CD14-positive monocyte (primary cell): ENCODE measurements around the gene EDDM13. TPM values are rescaled to one million over a fixed set of nuclear protein-coding genes. Genes with fewer than 3 reads are reported as not detected.

ENCODE experiments used
- DNase-seq, 3 donors: peaks; one replicate each; pipeline ENCODE4 v3.0.0-alpha.2; 2011 to 2022
- H2AFZ ChIP-seq: 2 replicates; pipeline ENCODE4 v1.6.0; 2012; ENCODE audit warnings: mild to moderate bottlenecking, low read depth, low read length, inconsistent platforms; ENCODE audit not compliant: insufficient read depth, poor library complexity, severe bottlenecking
- H3K27ac ChIP-seq, 2 donors: 1 replicate in 1 of 2; 2 replicates in 1 of 2; pipeline ENCODE4 v1.5.1; 2012 to 2013; ENCODE audit warnings: low read length in 2 of 2, control low read depth in 1 of 2, inconsistent platforms in 1 of 2, low read depth in 1 of 2, mild to moderate bottlenecking in 1 of 2
- H3K27me3 ChIP-seq, 2 donors: one replicate each; pipeline versions ENCODE4 v1.6.0 to v1.6.1; 2011 to 2013; ENCODE audit warnings: low read length in 2 of 2; ENCODE audit not compliant: control insufficient read depth in 2 of 2, insufficient read depth in 2 of 2
- H3K36me3 ChIP-seq, 2 donors: replicated peaks in 1 of 2; 1 replicate in 1 of 2; 2 replicates in 1 of 2; pipeline versions ENCODE4 v1.5.1 to v1.6.1; 2012 to 2013; ENCODE audit warnings: low read length in 2 of 2, control low read depth in 1 of 2, inconsistent platforms in 1 of 2, mild to moderate bottlenecking in 1 of 2; ENCODE audit not compliant: insufficient read depth in 2 of 2, control insufficient read depth in 1 of 2
- H3K4me1 ChIP-seq, 2 donors: 1 replicate in 1 of 2; 2 replicates in 1 of 2; pipeline versions ENCODE4 v1.5.1 to v1.6.1; 2012 to 2013; ENCODE audit warnings: low read length in 2 of 2, control low read depth in 1 of 2, inconsistent platforms in 1 of 2, mild to moderate bottlenecking in 1 of 2, moderate library complexity in 1 of 2; ENCODE audit not compliant: insufficient read depth in 2 of 2, control insufficient read depth in 1 of 2
- H3K4me2 ChIP-seq: replicated peaks from 2 replicates; pipeline ENCODE3; 2012; ENCODE audit warnings: low read length, moderate library complexity, mild to moderate bottlenecking; ENCODE audit not compliant: poor library complexity, severe bottlenecking; ENCODE audit errors: extremely low read depth
- H3K4me3 ChIP-seq, 3 experiments: fragments of 200-600 bp in 1 of 3; sonication (generic) in 1 of 3; replicated peaks in 1 of 3; 1 replicate in 2 of 3; 2 replicates in 1 of 3; pipeline ENCODE4 v1.5.1; 2011 to 2013; ENCODE audit warnings: low read length in 3 of 3, mild to moderate bottlenecking in 3 of 3, control low read depth in 2 of 3, low read depth in 2 of 3, inconsistent platforms in 1 of 3, moderate library complexity in 1 of 3
- H3K79me2 ChIP-seq: 2 replicates; pipeline ENCODE4 v1.6.0; 2012; ENCODE audit warnings: mild to moderate bottlenecking, control low read depth, inconsistent platforms, low read length, moderate library complexity; ENCODE audit not compliant: insufficient read depth
- H3K9ac ChIP-seq: 2 replicates; pipeline ENCODE4 v1.6.0; 2017; ENCODE audit warnings: low read length, mild to moderate bottlenecking; ENCODE audit not compliant: insufficient read depth, poor library complexity, severe bottlenecking
- H3K9me3 ChIP-seq, 2 donors: replicated peaks in 1 of 2; 1 replicate in 1 of 2; 2 replicates in 1 of 2; pipeline versions ENCODE4 v1.5.1 to v1.6.1; 2012 to 2013; ENCODE audit warnings: low read length in 2 of 2, control low read depth in 1 of 2; ENCODE audit not compliant: control insufficient read depth in 1 of 2, insufficient read depth in 1 of 2
- H4K20me1 ChIP-seq: 2 replicates; pipeline ENCODE4 v1.6.0; 2012; ENCODE audit warnings: mild to moderate bottlenecking, low read length, control low read depth, moderate library complexity; ENCODE audit not compliant: insufficient read depth
- H3K27ac Mint-ChIP-seq, 7 donors: one replicate each; pipeline ENCODE4 v1.8.0; 2020; ENCODE audit warnings: mild to moderate bottlenecking in 7 of 7, mixed read lengths in 7 of 7, moderate library complexity in 6 of 7, inconsistent platforms in 2 of 7
- H3K27me3 Mint-ChIP-seq, 3 donors: one replicate each; pipeline ENCODE4 v1.8.0; 2021 to 2022; ENCODE audit warnings: low read depth in 3 of 3, mild to moderate bottlenecking in 3 of 3, mixed read lengths in 3 of 3, moderate library complexity in 3 of 3, inconsistent platforms in 1 of 3
- H3K36me3 Mint-ChIP-seq, 2 donors: one replicate each; pipeline ENCODE4 v1.8.0; 2020; ENCODE audit warnings: mixed read lengths in 2 of 2, inconsistent platforms in 1 of 2, mild to moderate bottlenecking in 1 of 2
- H3K4me1 Mint-ChIP-seq: one replicate; pipeline ENCODE4 v1.8.0; 2020; ENCODE audit warnings: mild to moderate bottlenecking, mixed read lengths
- H3K4me3 Mint-ChIP-seq, 2 donors: one replicate each; pipeline ENCODE4 v1.8.0; 2020; ENCODE audit warnings: mild to moderate bottlenecking in 2 of 2, mixed read lengths in 2 of 2, moderate library complexity in 1 of 2
- H3K9me3 Mint-ChIP-seq, 7 donors: one replicate each; pipeline ENCODE4 v1.8.0; 2020 to 2022; ENCODE audit warnings: mixed read lengths in 7 of 7, mild to moderate bottlenecking in 6 of 7, moderate library complexity in 6 of 7, inconsistent platforms in 2 of 7
- WGBS: methylation state at CpG from one replicate; pipeline ENCODE4 v1.1.5; 2013; ENCODE audit warnings: missing lambda C conversion rate; ENCODE audit not compliant: insufficient coverage; 5-methylcytosine and 5-hydroxymethylcytosine counted together
- intact Hi-C, 2 donors: fragments of 100-400 bp; cut with micrococcal nuclease; formaldehyde crosslinking; loops; one replicate each; pipeline versions ENCODE4 v1.15.0 to v1.15.1; 2023
- polyA plus RNA-seq, 3 donors: library from polyadenylated mRNA; depleted of rRNA in 1 of 3; unstranded in 2 of 3; stranded (reverse) in 1 of 3; fragments of 300-500 nt in 2 of 3; fragments of >200 nt in 1 of 3; fragmentation: Illumina TruSeq in 2 of 3; gene quantifications; 1 replicate in 2 of 3; 2 replicates in 1 of 3; pipeline ENCODE4 v1.2.3, GENCODE V29; 2012 to 2021
- TF ChIP-seq, protein P1 (sequence below): fragments of 200-600 bp; IDR thresholded peaks from one replicate; pipeline ENCODE4 v1.8.0; 2022; ENCODE audit warnings: antibody characterized with exemption, mild to moderate bottlenecking

Gene EDDM13
- polyA plus RNA-seq, 3 donors, result 0.25 to 0.70 (median 0.61) TPM

- Mint-ChIP-seq H3K27ac (peak overlapping the region; percentile 26 to 98 (median 70)), H3K4me1 (peaks cover 38% of the 10 kb centered on the region), H3K9me3 (peaks cover 0 to 2% (median 0%) of the 10 kb centered on the region in 7 donors), H3K36me3 (peaks cover 30 to 35% of the 10 kb centered on the region in 2 donors), H3K4me3 (no peak overlapping the region), H3K27me3 (peaks cover 0 to 1% (median 0%) of the 10 kb centered on the region in 3 donors)
- Histone ChIP-seq H3K9me3 (no peaks in the 10 kb centered on the region), H3K9ac (no peak overlapping the region), H2AFZ (no peak overlapping the region), H3K4me2 (no peak overlapping the region), H3K27me3 (no peaks in the 10 kb centered on the region), H3K4me1 (peaks cover 32 to 43% of the 10 kb centered on the region in 2 donors), H3K4me3 (no peak overlapping the region), H3K27ac (peak overlapping the region in 1 of 2 donors; percentile 96), H3K79me2 (peaks cover 48% of the 10 kb centered on the region), H3K36me3 (peaks cover 9 to 26% of the 10 kb centered on the region in 2 donors), H4K20me1 (no peaks in the 10 kb centered on the region)
- DNase-seq, result no peak
- WGBS, result 73% methylated on average over 4 of the region's 10 CpGs
- TF ChIP-seq, protein P1, sequence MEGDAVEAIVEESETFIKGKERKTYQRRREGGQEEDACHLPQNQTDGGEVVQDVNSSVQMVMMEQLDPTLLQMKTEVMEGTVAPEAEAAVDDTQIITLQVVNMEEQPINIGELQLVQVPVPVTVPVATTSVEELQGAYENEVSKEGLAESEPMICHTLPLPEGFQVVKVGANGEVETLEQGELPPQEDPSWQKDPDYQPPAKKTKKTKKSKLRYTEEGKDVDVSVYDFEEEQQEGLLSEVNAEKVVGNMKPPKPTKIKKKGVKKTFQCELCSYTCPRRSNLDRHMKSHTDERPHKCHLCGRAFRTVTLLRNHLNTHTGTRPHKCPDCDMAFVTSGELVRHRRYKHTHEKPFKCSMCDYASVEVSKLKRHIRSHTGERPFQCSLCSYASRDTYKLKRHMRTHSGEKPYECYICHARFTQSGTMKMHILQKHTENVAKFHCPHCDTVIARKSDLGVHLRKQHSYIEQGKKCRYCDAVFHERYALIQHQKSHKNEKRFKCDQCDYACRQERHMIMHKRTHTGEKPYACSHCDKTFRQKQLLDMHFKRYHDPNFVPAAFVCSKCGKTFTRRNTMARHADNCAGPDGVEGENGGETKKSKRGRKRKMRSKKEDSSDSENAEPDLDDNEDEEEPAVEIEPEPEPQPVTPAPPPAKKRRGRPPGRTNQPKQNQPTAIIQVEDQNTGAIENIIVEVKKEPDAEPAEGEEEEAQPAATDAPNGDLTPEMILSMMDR, result no peak
- intact Hi-C loops, result loop anchor here (5.0 kb wide), 1 partner anchor 41 kb away; the partner anchor contains the start of gene EDDM13 (in 2 of the 2)
Measured at GRCh38 chr19:56312787-56313657, 40.5 kb downstream of the EDDM13 start.

GRCh38 chr19:56314018-56314380 is 41.5 kb downstream of the EDDM13 start:
- Histone ChIP-seq H3K27ac (peak overlapping the region; percentile 84 to 96), H2AFZ (peak overlapping the region; percentile 83), H3K27me3 (no peaks in the 10 kb centered on the region), H3K4me1 (peaks cover 41 to 53% of the 10 kb centered on the region in 2 donors), H4K20me1 (no peaks in the 10 kb centered on the region), H3K9ac (peak overlapping the region; percentile 88), H3K4me3 (peak overlapping the region; percentile 72 to 93 (median 88)), H3K36me3 (peaks cover 6 to 20% of the 10 kb centered on the region in 2 donors), H3K79me2 (peaks cover 42% of the 10 kb centered on the region), H3K9me3 (no peaks in the 10 kb centered on the region), H3K4me2 (peak overlapping the region; percentile 80)
- H3K36me3 Mint-ChIP-seq, result peaks cover 25 to 27% of the 10 kb centered on the region in 2 donors
- H3K4me1 Mint-ChIP-seq, result peaks cover 46% of the 10 kb centered on the region
- intact Hi-C loops, result loop anchor here (2.0 to 5.0 kb wide), 2 partner anchors 42 to 193 kb away; partner anchors contain the start of genes EDDM13 (in 2 of the 2) and ZNF787 (in 1 of the 2)
- H3K9me3 Mint-ChIP-seq, result peaks cover 0 to 2% (median 0%) of the 10 kb centered on the region in 7 donors
- H3K27ac Mint-ChIP-seq, result peak overlapping the region; percentile 96 to 99 (median 99)
- peak overlapping the region; percentile 94 to 97 for H3K4me3 Mint-ChIP-seq
- H3K27me3 Mint-ChIP-seq, result peaks cover 0 to 1% (median 0%) of the 10 kb centered on the region in 3 donors
- WGBS, result 0% methylated on average over 5 of the region's 9 CpGs
- TF ChIP-seq, protein P1, result no peak
- no peak for DNase-seq
